ENCODE data around the gene KRT76.

KRT76 gene

GRCh38 chr12:52782502-52782901 lies 5.4 kb upstream of the KRT76 start:
- no peak for DNase-seq (ENCODE audit: low read depth in 1 of 2, low spot score in 1 of 2)

- no peak for DNase-seq (ENCODE audit: low read depth in 1 of 2, low spot score in 1 of 2)
These were observed 4.4 kb upstream of the KRT76 start for GRCh38 chr12:52781399-52782082.

GRCh38 chr12:52779914-52780313 lies 2.8 kb upstream of the KRT76 start:
- DNase-seq (ENCODE audit: low read depth in 1 of 2, low spot score in 1 of 2) = no peak

GRCh38 chr12:52778833-52779232 lies 1.7 kb upstream of the KRT76 start:
- DNase-seq (ENCODE audit: low read depth in 1 of 2, low spot score in 1 of 2) = no peak

- no peak for DNase-seq (ENCODE audit: low read depth in 1 of 2, low spot score in 1 of 2)
These were observed 421 bp upstream of the KRT76 start for GRCh38 chr12:52777566-52777965.

GRCh38 chr12:52776435-52776834 lies 710 bp downstream of the KRT76 start:
- DNase-seq (ENCODE audit: low read depth in 1 of 2, low spot score in 1 of 2) = no peak

- no peak for DNase-seq (ENCODE audit: low read depth in 1 of 2, low spot score in 1 of 2)
These were observed 2.4 kb downstream of the KRT76 start for GRCh38 chr12:52774629-52775250.

- DNase-seq (ENCODE audit: low read depth in 1 of 2, low spot score in 1 of 2) = no peak
These were observed 4.4 kb downstream of the KRT76 start for GRCh38 chr12:52772772-52773171.

- no peak for DNase-seq (ENCODE audit: low read depth in 1 of 2, low spot score in 1 of 2)
These were observed 5.0 kb downstream of the KRT76 start for GRCh38 chr12:52772188-52772587.

- DNase-seq (ENCODE audit: low read depth in 1 of 2, low spot score in 1 of 2) = no peak
These were observed 5.6 kb downstream of the KRT76 start for GRCh38 chr12:52771505-52771904.

- no peak for DNase-seq (ENCODE audit: low read depth in 1 of 2, low spot score in 1 of 2)
These were observed 6.1 kb downstream of the KRT76 start for GRCh38 chr12:52771088-52771487.

GRCh38 chr12:52769946-52770345 lies 7.2 kb downstream of the KRT76 start:
- DNase-seq (ENCODE audit: low read depth in 1 of 2, low spot score in 1 of 2) = no peak

- DNase-seq (ENCODE audit: low read depth in 1 of 2, low spot score in 1 of 2) = no peak
These were observed 7.8 kb downstream of the KRT76 start for GRCh38 chr12:52769354-52769753.

- no peak for DNase-seq (ENCODE audit: low read depth in 1 of 2, low spot score in 1 of 2)
These were observed 8.5 kb downstream of the KRT76 start for GRCh38 chr12:52768479-52769200.

GRCh38 chr12:52767427-52767826 lies 9.7 kb downstream of the KRT76 start:
- DNase-seq (ENCODE audit: low read depth in 1 of 2, low spot score in 1 of 2) = no peak

GRCh38 chr12:52767020-52767379 lies 10.1 kb downstream of the KRT76 start:
- DNase-seq (ENCODE audit: low read depth in 1 of 2, low spot score in 1 of 2) = no peak

- DNase-seq (ENCODE audit: low read depth in 1 of 2, low spot score in 1 of 2) = no peak
These were observed 10.7 kb downstream of the KRT76 start for GRCh38 chr12:52766351-52767019.

- DNase-seq (ENCODE audit: low read depth in 1 of 2, low spot score in 1 of 2) = no peak
These were observed 11.4 kb downstream of the KRT76 start for GRCh38 chr12:52765702-52766101.

- no peak for DNase-seq (ENCODE audit: low read depth in 1 of 2, low spot score in 1 of 2)
These were observed 13.2 kb downstream of the KRT76 start for GRCh38 chr12:52763991-52764390.

GRCh38 chr12:52763036-52763659 lies 14.0 kb downstream of the KRT76 start:
- no peak for DNase-seq (ENCODE audit: low read depth in 1 of 2, low spot score in 1 of 2)

- DNase-seq (ENCODE audit: low read depth in 1 of 2, low spot score in 1 of 2) = no peak
These were observed 15.3 kb downstream of the KRT76 start for GRCh38 chr12:52761802-52762201.

Data from stimulated activated CD4-positive, alpha-beta T cell treated with anti-CD3 and anti-CD28 coated beads, Interleukin-15, amount 100 ng/mL, for 1 hour (primary cell).